ENCODE measurements around the gene SLC25A51. TPM values are rescaled to one million over a fixed set of nuclear protein-coding genes. Genes with fewer than 3 reads are reported as not detected.

The SLC25A51 gene
- total RNA-seq, 4 donors from 2014 or later = 16.0 to 30.7 (median 22.2) TPM

DNA sequence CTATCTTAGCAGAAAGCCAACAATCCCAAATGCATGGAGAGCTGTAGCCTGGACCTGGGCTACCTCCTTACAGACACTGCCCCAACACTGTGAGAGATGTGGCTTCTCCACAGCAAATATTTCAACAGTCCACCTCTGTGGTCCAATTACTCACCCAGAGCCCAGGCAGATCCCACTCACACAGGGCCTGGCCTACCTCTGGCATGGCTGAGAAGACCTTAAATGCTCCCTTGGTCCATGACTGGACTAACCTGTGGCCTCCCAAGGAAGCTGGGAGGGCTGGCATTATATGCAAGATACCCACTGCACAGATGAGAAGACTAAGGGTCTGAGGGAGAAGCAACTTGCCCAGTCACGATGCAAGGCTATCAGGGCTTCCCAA is 22.8 kb upstream of the SLC25A51 start:
- Histone ChIP-seq H3K9me3 (no peaks in the 10 kb centered on the region), H3K36me3 (no peaks in the 10 kb centered on the region), H3K4me1 (peaks cover 5 to 6% of the 10 kb centered on the region in 2 donors), H3K27ac (no peak overlapping the region), H3K4me3 (no peak overlapping the region), H3K27me3 (no peaks in the 10 kb centered on the region)
- DNase-seq = no peak
- intact Hi-C loops (cut with DNase I; ENCODE audit: low total_unique reads) = no loop called here
- no peak for ATAC-seq
- in situ Hi-C loops (cut with MboI; ENCODE audit: low sequenced_read_pairs in 4 of 4) = no loop called here
- TF ChIP-seq POLR2A (IDR thresholded peaks at IDR 0.05) = no peak
- TF ChIP-seq, protein P1, sequence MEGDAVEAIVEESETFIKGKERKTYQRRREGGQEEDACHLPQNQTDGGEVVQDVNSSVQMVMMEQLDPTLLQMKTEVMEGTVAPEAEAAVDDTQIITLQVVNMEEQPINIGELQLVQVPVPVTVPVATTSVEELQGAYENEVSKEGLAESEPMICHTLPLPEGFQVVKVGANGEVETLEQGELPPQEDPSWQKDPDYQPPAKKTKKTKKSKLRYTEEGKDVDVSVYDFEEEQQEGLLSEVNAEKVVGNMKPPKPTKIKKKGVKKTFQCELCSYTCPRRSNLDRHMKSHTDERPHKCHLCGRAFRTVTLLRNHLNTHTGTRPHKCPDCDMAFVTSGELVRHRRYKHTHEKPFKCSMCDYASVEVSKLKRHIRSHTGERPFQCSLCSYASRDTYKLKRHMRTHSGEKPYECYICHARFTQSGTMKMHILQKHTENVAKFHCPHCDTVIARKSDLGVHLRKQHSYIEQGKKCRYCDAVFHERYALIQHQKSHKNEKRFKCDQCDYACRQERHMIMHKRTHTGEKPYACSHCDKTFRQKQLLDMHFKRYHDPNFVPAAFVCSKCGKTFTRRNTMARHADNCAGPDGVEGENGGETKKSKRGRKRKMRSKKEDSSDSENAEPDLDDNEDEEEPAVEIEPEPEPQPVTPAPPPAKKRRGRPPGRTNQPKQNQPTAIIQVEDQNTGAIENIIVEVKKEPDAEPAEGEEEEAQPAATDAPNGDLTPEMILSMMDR (IDR thresholded peaks at IDR 0.05 in 4 of 5, conservative IDR thresholded peaks at IDR 0.05 in 1 of 5) = no peak

- Histone ChIP-seq H3K9me3 (no peaks in the 10 kb centered on the region), H3K4me3 (no peak overlapping the region), H3K27me3 (no peaks in the 10 kb centered on the region), H3K27ac (no peak overlapping the region), H3K4me1 (peaks cover 5 to 6% of the 10 kb centered on the region in 2 donors), H3K36me3 (no peaks in the 10 kb centered on the region)
- ATAC-seq (no peak), DNase-seq (no peak)
- intact Hi-C loops (cut with DNase I; ENCODE audit: low total_unique reads) = no loop called here
- in situ Hi-C loops (cut with MboI; ENCODE audit: low sequenced_read_pairs in 4 of 4) = no loop called here
- TF ChIP-seq POLR2A (IDR thresholded peaks at IDR 0.05) = no peak
- TF ChIP-seq, protein P1 (IDR thresholded peaks at IDR 0.05 in 4 of 5, conservative IDR thresholded peaks at IDR 0.05 in 1 of 5) = no peak
Measured at GRCh38 chr9:37925786-37926736, 22.1 kb upstream of the SLC25A51 start.

DNA sequence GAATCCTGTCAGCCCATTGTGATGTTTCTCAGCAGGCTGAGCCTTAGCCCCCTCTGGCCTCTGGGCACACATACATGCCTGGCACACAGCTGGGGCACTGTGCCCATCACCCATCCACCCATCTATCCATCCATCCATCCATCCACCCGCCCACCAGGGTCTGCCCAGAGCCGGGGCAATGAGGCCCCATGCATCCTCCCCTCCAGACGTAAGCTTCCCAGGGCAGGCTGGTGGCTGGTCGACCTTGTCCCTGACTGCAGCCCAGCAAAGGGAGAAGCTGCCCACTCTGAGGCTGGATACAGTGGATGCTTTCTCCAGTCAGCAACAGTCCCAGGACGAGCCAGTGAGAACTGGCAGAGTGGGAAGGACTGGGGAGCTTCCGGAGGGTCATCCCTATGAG is 21.1 kb upstream of the SLC25A51 start:
- Histone ChIP-seq H3K4me3 (no peak overlapping the region), H3K27me3 (no peaks in the 10 kb centered on the region), H3K4me1 (peaks cover 5 to 6% of the 10 kb centered on the region in 2 donors), H3K27ac (no peak overlapping the region), H3K36me3 (no peaks in the 10 kb centered on the region), H3K9me3 (no peaks in the 10 kb centered on the region)
- no peak for ATAC-seq
- in situ Hi-C loops (cut with MboI; ENCODE audit: low sequenced_read_pairs in 4 of 4) = no loop called here
- no peak for TF ChIP-seq POLR2A (IDR thresholded peaks at IDR 0.05)
- TF ChIP-seq, protein P1 (IDR thresholded peaks at IDR 0.05 in 4 of 5, conservative IDR thresholded peaks at IDR 0.05 in 1 of 5) = no peak
- intact Hi-C loops (cut with DNase I; ENCODE audit: low total_unique reads) = no loop called here
- DNase-seq = no peak

DNA sequence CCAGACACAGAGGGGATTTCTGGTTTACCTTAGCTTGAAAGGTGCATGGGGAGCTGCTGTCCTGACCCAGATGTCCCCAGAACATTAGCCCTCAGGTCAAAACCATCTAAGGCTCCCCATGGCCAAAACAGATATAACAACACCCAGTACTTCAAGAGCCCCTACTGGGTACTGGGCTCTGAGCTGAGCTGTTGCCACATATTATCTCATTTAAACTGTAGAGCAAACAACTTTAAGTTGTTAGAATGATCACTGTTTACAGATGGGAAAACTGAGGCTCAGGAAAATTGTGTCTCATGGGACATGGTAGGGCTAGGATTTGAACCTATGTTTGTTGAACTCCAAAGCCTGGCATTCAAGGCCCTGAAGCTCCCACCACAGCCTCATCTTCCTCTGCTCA is 20.6 kb upstream of the SLC25A51 start:
- in situ Hi-C loops (cut with MboI; ENCODE audit: low sequenced_read_pairs in 4 of 4) (loop anchor here in 1 of 4 donors (25.0 kb wide), 1 partner anchor 337 kb away; the partner anchor contains the start of genes FBXO10 and TOMM5), intact Hi-C loops (cut with DNase I; ENCODE audit: low total_unique reads) (no loop called here)
- H3K4me1 ChIP-seq = peaks cover 5 to 6% of the 10 kb centered on the region in 2 donors
- no peaks in the 10 kb centered on the region for H3K36me3 ChIP-seq
- no peaks in the 10 kb centered on the region for H3K27me3 ChIP-seq
- no peak overlapping the region for H3K27ac ChIP-seq
- DNase-seq (no peak), ATAC-seq (no peak)
- TF ChIP-seq, protein P1 (IDR thresholded peaks at IDR 0.05 in 4 of 5, conservative IDR thresholded peaks at IDR 0.05 in 1 of 5) = no peak
- no peak for TF ChIP-seq POLR2A (IDR thresholded peaks at IDR 0.05)
- no peak overlapping the region for H3K4me3 ChIP-seq
- no peaks in the 10 kb centered on the region for H3K9me3 ChIP-seq

Measured in gastrocnemius medialis (tissue), 4 donors.